T-helper 1 cell treated with Interleukin-12 subunit alpha and Interleukin-12 subunit beta and Interleukin-4 antibody, amounts not matched to agents 30 ng/mL and 1 ng/mL, for 36 hours (primary cell): Measurements from ENCODE around the gene SCARF2. TPM values are rescaled to one million over a fixed set of nuclear protein-coding genes. Genes with fewer than 3 reads are reported as not detected.

Source experiments
- intact Hi-C: fragments of 100-400 bp; cut with micrococcal nuclease; formaldehyde crosslinking; loops from one replicate; pipeline ENCODE4 v1.15.1; 2024
- total RNA-seq: library from RNA; stranded (reverse); gene quantifications from 2 replicates; pipeline ENCODE4 v1.2.3, GENCODE V29; 2022

Gene SCARF2
- total RNA-seq, 1 donor from 2014 or later = 0.86 TPM

DNA sequence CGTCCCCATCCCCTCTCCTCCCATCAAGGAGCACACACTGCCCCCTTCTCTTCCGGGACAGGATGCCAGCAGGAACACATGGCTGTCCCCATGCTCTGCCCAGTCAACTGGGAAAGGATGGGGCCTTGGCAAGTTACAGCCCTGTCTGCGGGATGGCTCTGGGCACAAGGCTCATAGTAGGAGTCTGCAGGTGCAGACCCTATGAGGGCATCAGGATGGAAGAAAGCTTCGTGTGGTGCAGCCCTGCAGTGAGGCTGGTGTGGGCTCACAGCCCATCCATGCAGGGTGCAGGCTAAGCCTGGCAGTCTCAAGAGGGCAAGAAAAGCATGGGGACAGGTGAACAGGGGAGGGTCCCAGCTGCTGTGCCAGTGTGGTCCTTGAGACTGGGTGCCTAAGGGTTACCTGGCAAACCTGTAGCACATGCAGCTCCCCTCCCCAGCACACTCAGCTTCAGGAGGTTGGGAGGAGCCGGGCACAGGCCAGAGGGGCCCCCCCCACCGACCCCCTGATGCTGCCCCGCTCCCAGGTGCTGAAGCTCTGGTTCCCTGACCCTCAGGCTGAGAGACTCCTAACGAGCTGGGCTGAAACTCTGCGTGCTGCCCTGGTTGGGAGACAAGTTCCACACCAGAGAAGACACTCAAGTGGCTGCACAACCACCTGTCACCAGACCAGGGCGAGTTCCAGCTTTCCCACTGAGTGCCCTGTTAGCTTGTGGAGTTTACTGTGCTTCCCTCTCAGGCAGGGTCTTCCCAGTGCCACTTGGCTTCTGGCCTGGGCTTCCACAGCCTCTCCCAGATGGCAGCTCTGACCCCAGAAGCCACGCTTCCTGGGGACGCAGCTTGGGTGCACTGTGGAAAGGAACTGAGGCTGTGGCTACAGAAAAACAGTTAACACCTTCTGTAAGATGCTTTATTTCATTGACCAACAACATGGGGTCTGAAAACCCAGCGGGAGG, 3.3 kb upstream of the SCARF2 start:
- intact Hi-C loops = no loop called here

DNA sequence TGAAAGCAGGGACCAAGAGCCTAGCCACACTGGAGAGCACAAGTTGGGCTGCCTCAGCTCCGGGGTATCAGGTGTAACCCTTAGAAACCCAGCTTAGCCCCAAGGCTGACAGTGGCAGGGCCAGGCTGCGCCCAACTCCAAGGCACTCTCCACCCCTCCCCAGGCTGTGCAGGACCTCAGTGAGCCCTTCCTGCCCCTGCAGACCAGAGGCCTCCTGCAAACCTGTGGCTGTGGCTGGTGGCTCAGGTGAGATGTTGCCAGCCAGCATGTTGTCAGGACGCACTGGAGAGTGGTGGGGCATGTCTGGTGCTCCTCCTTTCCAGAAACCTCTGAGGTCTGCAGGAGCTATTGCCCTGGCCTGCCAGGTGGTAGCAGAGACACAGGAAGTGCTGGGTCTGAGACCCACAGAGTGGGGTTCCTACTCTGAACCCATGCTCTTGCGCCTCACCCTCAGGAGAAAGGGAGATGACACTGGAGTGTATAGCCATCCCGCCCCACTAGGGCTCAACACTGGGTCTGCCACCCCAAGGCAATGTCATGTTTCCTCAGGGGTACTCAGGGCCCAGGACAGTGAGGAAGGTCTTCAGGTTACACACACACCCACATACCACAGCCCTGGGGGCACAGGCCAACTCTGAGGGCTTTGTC, 2.4 kb upstream of the SCARF2 start:
- intact Hi-C loops = no loop called here

DNA sequence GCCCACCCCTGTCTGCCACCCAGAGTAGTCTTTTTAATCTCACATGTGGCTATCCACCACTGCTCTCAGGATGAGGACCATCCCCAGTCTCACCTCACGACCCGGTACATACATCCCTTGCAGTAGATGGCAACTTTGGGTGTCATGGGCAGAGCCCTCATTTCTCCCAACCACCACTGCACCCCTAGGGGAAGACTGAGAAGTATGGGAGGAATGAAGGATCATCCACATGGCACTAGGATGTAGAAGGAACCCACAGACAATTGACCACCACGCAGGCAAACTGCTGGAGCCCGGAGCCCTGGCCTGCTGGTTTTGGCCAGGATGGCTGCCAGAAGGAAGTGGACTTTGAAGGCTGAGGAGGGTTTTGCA, 1.9 kb upstream of the SCARF2 start:
- intact Hi-C loops = no loop called here

DNA sequence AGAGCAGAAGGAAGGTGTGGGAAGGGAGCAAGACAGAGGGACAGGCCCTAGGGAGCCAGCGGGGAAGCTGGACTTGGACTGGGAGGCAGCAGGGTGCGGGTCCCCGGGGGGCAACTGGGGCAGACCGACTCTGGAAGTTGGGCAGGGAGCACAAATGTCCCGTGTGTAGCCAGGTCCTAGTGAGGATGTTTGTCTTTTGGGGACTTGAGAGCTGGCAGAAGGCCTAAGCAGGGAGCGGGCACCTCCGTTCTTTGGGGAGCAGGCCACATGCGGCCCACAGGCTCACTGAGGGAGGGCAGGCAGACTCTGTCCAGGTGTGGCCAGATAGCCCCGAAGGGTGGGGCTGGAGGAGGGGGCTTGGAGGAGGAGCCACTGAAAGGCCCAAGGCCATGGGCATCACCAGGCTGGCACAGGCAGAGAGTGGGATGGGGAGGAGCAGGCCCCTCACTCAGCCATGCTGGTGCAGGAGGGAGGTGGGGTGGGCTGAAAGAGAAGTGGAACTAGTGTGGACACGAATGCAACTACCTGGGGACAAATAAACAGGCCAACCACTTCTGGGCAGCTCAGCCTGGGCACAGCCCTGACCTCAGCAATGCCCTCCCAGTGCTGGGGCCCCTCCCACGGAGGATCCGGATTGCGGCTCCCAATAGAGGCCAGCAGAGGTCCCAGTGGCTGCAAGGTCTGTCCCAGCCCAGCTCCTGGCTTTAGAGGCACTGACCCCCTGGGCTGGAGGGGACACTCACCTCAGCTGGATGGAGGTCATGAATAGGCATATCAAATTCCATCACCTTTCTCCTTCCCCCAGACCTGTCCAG, 1.3 kb upstream of the SCARF2 start:
- intact Hi-C loops = no loop called here

DNA sequence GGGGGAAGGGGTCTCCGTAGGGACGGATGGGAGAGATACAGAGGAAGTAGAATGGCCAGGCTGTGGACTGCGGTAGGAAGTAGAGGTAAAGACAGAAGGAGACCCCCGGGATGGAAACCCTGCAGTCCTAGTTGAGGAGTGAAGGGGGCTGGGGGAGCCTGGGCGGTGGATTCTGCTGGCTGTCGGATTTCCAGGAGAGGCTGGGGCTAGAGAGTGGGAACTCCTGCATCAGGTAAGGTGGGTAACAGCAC, 727 bp upstream of the SCARF2 start:
- intact Hi-C loops = no loop called here

DNA sequence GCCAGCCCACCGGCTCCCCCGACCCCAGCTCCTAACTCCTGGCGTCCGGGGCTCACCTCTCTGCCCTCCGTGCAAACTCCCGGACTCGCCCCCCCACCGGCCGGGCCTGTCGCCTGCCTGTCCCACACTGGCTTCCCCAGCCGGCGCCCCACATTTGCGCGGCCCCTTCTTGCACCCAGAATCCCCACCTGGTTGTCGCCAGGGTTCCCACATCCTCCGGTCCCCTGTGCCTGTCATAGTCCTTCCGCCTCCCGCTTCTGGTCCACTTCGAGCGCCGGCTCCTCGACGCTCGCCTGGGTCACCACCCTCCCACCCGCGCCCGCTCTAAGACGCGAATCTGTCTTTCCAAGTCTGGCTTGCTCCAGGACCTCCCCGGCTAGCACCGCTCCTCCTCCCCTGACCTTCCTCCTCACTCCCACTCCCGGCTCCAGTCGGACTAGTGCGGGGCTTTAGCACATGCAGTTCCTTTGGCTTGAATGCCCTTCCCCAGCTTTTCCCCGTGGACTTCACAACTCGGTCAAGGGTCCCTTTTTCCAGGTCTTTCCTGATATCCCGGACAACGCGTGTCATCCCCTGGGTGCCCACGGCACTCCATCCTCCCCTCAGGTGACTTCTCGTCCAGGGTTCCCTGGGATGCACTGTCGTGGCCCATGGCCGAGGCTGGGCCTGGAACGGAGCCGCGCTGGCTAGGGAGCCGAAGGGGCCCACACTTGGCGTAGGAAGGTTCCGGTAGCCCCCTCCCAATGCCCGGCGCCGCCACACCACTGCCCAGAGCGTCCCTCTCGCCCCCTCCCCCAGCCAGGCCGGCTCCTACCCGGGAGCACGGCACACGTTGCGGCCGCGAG, 635 bp downstream of the SCARF2 start:
- intact Hi-C loops = loop anchor here (1.0 kb wide), 1 partner anchor 8 kb away; no protein-coding TSS in a partner anchor

DNA sequence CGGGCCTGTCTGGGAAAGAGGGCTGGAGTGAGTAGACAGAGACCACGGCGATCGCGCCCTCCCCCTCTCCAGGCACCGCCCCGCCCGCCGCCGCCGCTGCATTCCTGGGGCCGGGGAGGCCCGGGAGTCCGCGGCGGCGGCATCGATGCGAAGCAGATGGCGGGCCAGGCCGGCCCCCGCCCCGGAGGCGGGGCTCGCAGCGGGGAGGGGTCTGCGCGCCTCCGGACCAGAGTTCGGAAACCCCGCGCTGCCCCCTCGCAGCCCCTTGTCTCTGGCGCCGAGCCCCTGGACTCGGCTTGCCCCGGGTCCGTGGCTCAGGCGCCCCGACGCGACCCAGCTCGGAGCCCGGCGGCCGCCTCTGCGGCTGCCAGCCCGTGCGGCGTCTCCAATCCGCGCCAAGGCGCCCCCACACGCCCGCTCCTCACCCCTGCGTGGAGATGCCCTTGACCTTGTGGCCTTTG, 1.3 kb downstream of the SCARF2 start:
- intact Hi-C loops = no loop called here

DNA sequence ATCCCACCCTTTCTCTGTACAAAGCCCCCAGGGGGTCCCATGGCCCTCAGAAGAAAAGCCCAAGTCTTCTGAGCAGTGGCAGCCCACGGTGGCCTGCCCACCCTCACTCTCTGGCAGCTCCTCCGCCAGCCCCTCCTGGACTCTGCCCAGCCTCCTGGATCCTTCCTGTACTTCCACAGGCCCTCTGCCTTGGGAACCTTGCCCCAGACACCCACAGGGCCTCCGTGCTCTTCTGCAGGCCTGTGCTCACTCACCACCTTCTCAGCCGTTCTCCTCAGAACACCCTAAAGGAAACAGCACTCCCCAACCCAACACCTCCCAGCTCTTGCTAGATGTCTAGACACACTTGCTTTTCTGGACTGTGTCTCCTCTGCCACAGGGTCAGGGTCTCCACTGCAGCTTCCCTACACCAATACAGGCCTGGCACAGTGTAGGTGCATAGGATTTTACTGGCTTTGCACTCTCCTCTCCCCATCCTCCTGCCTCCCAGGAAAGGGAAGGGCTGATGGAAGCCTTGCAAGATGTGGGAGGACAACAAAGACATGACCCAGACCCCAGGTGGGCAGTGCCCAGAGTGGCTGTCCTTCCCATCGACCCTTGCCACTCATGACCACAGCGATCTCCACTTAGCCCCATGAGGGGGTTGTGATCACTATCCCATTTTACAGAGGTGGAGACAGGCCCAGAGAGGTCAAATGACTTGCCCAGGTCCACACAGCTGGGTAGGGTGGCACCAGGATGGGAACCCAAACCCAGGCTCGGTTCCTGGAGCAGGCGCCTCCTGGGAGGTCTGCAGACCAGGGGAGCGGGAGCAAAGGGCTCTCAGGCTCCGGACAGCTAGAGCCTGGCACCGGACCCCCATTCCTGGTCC, 2.0 kb downstream of the SCARF2 start:
- intact Hi-C loops = no loop called here

DNA sequence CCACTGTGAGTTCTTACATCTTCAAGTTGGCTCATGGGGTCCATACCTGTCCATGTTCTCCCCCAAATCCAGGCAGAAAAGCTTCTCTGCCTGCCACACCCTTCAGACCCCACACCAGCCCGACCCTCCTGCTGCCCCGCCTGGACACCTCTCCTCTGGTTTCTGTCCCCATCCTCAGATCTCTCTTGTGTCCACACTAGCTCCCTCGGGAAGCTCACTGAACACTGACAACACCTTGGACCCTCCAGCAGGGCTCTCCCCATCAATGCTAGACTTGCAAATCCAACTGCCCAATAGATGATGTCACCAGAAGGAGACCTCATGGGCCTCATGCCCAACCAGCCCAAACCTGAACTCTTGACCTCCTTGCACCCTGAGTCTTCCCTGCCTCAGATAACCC, 2.9 kb downstream of the SCARF2 start:
- intact Hi-C loops = no loop called here

DNA sequence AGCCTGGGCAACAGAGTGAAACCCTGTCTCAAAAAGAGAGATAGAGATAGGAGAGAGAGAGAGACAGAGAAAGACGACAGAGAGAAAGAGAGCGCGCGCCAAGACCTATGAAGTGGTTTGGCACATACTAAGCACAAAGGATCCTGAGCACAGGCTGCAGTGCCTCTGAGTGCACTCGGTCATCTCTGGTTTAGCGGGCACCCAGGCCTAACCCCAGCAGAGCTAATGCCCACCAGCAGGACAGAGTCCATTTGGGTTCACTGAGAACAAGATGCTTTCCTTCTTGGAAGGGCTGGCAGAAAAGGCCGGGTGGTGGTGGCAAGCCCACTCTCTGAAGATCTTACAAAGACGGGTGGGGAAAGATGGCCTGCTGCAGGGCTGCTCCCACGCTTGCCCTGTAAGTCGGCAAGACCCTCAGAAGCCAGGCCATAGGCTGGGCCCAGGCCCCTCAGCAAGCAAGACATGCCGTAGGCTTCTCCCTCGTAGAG, 3.3 kb downstream of the SCARF2 start:
- intact Hi-C loops = no loop called here

DNA sequence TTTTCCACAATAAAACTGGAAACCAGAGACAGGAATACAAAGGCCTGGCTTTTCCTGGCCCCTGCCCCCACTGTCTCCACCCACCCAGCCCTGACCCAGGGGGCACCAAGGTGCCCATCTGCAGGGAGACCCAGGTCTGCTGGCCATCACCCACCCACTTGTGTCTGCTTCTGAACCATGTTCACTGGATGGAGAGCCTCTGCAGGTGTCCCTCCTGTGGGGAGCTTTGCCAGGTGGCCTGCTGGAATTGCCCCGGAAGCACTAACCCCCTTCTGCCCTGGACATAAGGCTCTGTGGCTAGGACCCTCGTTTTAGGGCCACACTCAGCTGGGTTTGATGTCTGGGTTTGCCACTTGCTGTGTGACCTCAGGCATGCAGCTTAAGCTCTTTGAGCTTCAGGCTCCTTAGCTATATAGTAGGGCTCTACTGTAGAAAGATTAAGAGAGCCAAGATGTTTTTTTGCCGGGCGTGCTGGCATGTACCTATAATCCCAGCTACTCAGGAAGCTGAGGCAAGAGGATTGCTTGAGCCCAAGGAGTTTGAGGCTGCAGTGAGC, 3.9 kb downstream of the SCARF2 start:
- intact Hi-C loops = no loop called here

DNA sequence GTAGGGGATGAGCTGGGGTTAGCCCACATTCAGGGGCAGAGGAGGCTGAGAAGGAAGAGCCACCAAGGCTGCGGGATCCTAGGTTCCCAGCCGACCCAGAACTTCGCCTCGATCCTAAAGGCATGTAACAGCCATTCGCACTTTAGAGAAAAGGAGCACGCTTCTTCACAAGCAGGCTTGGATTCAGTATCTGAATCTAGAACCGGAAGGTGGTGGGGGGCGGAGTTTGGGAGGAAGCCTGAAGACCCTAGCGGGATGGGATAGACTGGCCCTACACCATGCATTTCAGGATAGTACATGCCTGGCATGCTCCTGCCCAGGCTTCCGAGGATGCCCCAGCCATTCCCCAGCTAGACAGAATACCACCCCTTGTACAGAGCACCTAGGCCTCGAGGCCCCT, 4.4 kb downstream of the SCARF2 start:
- intact Hi-C loops = no loop called here

DNA sequence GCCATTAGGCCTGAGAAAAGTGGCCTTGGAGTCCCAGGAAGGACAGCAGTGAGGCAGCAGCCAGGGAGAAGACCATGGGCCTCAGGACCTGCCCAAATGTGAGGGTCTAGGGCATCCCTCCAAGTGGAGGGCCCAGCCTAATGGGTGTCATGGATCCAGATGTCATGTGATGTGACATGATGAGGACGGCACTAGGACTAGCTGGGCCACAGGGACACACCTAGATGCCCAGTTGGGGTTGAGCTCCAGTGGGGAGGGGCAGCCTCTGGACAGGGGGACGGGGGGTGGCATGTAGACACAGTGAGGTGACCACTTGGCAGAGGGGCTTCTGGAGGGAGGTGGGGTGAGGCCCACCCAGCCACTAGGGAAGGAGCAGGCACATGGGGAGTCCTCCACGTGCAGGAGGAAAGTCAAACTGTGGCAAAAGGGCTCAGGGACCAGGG, 5.4 kb downstream of the SCARF2 start:
- intact Hi-C loops = no loop called here

DNA sequence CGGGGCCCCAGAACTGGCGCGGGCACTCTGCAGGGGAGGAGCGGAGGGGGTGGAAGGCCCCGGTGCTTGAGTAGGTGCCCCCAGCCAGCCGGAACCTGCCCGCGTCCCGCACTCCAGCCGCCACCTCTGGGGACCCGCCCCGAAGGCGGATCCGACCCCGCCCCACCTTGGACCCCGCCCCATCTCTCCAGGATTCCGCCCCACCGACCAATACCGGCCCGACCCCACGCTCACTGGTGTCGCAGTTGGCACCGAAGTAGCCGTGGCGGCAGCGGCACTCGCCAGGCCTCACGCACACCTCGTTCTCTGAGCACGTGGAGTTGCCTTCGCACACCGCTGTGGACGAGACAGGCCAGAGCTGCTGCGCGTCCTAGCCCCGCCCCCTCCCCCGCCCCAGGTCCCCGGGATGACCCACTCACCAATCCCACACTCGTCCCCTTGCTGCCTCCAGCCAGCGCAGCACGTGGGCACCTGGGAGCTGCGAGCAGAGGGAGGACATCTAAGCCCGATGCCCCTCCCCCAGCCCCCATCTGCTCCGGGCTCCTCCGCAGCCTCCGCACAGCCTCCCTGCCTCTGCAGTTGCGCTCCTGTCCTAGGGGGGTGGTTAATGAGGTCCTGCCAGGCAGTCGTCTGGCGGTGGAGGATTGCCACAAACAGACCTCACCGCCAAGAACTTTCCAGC, 6.0 kb downstream of the SCARF2 start:
- intact Hi-C loops = no loop called here

DNA sequence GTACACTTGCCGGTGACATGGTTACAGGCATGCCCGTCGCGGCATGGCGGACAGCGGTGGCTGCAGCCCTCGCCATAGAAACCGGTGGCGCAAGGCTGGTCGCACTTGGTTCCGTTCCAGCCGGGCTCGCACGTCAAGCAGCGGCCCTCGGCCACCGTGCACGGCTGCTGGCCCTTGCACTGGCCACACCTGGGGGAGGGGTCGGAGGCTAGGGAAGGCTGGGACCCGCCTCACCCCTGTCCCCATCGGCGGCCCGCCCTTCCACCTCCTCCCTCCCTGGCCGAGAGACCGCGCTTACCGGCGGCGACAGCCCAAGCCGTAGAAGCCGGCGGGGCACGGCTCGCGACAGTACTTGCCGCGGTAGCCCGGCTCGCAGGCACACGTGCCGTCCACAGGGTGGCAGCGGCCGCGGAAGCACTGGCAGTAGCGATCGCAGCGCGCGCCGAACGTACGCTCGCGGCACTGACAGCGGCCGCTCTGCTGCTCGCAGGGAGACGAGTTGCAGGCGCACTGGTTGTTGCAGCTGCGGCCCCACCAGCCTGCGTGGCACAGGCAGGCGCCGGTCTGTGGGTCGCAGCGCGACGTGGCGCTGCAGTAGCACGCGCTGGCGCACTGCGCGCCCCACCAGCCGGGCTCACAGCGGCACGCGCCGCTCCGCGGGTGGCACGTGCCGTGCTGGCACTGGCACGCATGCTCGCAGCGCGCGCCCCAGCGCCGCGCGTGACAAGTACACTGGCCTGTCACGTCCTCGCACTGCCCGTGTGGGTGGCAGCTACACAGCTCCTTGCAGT, 6.7 kb downstream of the SCARF2 start:
- intact Hi-C loops = no loop called here

DNA sequence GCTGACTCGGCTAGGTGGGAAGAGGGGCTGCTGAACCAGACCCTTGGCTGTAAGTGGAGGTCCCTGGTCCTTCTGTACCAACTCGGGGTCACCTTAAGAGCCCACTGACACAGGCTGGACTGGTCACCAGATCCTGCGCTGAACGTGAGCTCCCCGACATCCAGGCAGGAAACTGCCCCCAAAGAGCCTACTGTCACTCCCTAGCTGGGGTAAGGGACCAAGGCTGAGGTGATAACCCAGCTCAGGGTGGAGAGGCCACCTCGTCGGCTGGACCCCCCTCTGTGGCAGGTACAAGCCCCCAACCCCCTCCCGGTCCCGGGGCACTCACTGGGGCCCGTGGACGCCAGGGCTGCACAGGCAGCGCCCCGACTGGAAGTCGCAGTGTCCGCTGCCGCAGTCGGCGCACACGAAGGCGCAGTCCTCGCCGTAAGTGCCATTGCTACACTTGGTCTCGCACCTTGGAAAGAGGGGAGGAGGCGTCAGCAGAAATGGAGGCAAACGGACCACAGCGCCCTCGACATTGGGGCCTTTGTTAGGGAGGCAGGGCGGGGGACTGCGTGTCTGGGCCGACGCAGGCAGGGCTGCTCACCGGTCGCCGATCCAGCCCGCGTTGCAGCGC, 7.4 kb downstream of the SCARF2 start:
- intact Hi-C loops = no loop called here

DNA sequence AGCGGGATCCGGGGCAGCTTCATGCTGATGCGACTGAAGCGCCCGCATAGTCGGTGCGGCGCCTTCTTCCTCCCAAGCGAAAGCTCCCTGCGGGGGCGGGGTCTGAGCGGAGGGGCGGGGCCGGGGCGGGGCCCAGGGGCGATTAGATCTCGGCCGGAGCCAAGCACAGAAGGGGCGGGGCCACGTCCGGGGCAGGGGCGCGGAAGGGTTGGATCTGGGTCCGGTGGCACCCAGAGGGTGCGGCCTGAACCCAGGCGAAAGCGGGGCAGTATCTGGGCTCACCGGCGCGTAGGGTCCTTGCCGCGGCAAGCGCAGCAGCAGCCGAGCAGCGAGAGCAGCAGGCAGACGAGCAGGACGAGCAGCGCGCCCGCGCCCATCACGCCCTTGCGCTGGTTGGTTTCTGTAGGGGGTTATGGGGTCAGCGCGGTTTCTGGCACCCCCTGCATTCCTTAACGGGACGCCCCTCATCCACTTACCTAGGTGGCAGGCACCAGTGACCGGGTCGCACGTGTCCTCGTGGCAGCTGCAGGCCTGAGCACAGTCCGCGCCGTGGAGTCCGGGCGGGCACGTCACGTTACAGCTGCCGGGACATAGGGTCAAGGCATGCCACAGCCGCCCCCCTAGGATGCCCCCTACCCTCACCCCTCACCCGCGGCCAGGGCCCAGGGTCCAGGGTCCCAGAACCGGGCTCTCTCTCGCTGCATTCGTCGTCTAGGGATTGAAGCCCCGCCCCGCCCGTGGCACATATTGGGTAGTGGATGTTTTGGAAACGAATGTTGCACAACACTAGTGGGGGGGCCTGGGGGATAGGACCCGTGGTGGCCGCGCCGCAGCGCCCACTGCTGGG, 8.1 kb downstream of the SCARF2 start:
- intact Hi-C loops = loop anchor here (1.0 to 2.0 kb wide), 6 partner anchors 8 to 273 kb away; partner anchors contain the start of gene SCARF2
